22Rv1 (cell line): ENCODE results near the gene MTHFD1L.
A peak's percentile ranks its signal among the peaks of the same experiment; 100 is the strongest.

Source experiments
- H3K27ac ChIP-seq: fragments of 450-650 bp; 2 replicates; pipeline ENCODE4 v1.5.1; 2017
- ZFX ChIP-seq: fragments of 450-650 bp; IDR thresholded peaks from 2 replicates; pipeline ENCODE4 v1.6.1; 2017; ENCODE audit warnings: antibody characterized with exemption, borderline replicate concordance
- TF ChIP-seq, protein P1 (sequence below): fragments of 450-650 bp; IDR thresholded peaks from 2 replicates; pipeline ENCODE4 v1.5.1; 2017; ENCODE audit warnings: mild to moderate bottlenecking

MTHFD1L gene

DNA sequence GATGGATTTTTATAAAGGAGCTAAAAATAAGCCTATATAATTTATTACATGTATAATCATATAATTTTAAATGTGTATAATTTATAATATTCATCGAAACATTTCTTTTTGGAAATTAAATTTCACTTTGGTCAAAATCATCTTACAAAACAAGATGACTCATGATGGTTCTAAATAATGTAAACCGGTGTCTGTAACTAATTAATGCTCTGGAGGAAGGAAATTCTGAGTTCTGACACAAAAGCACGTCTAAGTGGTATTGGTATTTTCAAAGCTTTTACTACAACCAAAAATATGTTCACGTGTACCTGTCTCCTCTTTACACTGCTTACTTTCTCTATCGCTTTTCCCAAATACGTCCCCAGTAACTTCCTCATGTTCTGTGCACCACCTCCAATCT, 134.1 kb downstream of the MTHFD1L start:
- TF ChIP-seq ZFX = no peak
- TF ChIP-seq, protein P1, sequence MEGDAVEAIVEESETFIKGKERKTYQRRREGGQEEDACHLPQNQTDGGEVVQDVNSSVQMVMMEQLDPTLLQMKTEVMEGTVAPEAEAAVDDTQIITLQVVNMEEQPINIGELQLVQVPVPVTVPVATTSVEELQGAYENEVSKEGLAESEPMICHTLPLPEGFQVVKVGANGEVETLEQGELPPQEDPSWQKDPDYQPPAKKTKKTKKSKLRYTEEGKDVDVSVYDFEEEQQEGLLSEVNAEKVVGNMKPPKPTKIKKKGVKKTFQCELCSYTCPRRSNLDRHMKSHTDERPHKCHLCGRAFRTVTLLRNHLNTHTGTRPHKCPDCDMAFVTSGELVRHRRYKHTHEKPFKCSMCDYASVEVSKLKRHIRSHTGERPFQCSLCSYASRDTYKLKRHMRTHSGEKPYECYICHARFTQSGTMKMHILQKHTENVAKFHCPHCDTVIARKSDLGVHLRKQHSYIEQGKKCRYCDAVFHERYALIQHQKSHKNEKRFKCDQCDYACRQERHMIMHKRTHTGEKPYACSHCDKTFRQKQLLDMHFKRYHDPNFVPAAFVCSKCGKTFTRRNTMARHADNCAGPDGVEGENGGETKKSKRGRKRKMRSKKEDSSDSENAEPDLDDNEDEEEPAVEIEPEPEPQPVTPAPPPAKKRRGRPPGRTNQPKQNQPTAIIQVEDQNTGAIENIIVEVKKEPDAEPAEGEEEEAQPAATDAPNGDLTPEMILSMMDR = no peak
- H3K27ac ChIP-seq = no peak overlapping the region

DNA sequence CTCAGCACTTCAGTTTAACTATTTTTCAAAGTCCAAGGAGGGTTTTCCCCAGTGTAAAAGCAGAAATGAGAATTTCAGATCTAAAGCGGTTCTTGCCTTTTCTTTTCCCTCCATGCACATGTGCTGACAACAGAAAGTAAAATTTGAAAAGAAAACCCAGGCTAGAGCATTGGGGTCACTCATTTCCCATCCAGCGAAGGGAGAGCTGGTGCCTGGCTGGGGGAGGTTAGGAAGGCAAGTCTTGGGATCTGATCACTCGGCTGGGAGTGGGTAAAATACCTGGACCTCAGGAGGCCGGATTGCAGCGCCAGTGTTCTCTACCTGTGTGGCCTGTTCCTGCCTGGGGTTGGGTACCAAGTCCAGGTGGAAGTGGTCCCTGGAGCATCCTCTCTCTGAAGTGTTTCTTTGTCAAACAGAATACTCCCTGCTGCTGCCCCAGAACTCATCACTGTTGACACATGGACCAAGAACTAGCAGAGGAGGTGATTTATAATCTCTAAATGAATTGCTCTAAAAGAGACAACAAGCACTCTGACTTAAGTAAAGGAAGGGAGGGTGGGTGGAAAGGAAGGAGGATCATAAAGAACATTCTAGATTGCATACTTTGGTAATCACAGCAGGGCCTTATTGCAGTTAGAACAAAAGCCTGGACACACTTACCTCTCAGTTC, 136.0 kb downstream of the MTHFD1L start:
- TF ChIP-seq, protein P1 = no peak
- no peak for TF ChIP-seq ZFX
- H3K27ac ChIP-seq = no peak overlapping the region

DNA sequence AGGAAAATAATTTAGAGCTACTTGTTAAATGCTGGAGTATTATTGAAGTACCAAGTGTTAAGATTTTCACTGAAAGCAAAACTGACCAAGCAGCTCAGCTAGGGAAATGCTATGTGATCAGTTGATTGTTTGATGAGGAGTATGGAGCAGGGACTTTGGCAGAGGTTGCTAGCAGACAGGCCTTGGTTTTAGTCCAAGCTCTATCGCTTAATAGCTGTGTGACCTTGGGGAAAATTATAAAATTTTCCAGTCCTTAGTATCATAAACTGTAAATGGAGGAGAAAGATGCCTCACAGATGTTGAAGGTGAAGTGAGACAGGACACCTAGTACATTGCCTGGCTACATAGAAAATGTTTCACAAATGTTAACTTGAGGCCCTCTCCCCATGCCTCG, 136.6 kb downstream of the MTHFD1L start:
- no peak overlapping the region for H3K27ac ChIP-seq

DNA sequence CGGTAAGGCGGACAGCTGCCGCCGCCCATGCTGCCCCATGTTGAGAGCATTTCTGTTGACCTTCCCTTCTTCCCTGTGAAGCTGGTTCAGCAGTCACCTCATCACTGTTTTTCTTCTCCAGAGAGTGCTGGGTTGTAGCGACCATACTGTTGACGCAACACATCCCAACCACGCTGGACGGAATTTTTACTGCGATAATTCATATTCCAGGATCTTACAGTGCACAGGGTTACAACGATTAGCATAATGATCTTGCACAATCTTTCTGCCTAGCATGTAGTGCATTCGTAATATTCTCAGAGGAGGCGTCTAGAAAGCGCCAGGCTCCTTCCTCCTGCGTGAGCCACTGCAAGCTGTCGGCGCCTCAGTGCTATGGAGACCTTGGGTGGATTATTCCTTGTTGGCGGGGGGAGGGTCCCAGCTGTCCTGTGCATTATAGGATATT, 137.0 kb downstream of the MTHFD1L start:
- TF ChIP-seq, protein P1 = no peak
- TF ChIP-seq ZFX = no peak
- no peak overlapping the region for H3K27ac ChIP-seq

More for the DNA sequence above, 136.6 kb downstream of the MTHFD1L start:
- no peak for TF ChIP-seq ZFX
- TF ChIP-seq, protein P1 = no peak

DNA sequence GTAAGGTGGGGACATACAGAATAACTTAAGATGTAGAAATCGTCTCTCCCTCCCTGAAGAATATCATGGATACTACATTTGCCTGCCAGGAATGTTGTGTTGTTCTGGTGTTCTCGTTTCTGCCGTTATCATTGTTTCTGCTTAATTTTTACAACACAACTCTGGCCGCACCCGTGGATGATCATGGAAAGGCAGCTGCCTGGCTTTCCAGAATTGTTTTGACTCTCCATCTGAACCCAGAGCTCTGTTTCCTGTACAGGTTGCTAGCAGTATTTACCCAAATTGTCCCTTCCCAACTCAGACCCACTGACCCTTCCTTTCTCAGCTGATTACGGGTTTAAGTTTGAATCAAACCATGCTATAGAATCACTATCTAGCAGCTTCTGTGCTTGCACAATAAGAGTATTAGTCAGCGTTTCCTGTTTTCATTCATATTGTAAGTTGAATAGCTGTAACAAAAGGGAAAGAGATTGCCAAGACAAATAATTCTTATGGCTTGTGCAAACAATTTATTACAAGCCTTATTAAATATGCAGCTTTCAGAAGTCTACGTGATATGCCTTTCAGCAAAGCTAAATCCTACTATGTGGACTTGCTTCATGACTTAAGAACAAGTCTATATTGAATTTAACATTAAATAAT, 139.0 kb downstream of the MTHFD1L start:
- peak overlapping the region; percentile 36 for H3K27ac ChIP-seq
- TF ChIP-seq, protein P1 = no peak
- TF ChIP-seq ZFX = no peak

DNA sequence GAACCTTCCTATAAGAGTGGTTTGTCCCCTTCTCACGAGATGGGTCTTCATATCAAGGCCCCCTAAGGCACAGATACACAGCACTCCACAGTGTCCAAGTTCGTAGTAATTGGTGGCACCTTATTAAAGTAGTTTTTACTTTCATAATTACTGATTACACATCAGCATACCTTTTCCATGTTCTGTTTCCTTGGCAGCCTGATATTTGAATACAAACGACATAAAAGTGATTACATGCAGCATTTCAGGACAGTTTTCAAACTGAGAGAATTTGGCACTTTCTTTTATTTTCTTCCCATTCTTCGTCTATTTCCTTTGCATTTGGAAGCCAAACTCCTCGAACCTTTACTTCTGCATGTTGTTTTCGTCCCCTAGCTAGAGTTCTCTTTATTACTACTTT, 139.7 kb downstream of the MTHFD1L start:
- TF ChIP-seq, protein P1 = no peak
- no peak for TF ChIP-seq ZFX
- peak overlapping the region; percentile 36; the same call in 1 of the 2 replicates for H3K27ac ChIP-seq

DNA sequence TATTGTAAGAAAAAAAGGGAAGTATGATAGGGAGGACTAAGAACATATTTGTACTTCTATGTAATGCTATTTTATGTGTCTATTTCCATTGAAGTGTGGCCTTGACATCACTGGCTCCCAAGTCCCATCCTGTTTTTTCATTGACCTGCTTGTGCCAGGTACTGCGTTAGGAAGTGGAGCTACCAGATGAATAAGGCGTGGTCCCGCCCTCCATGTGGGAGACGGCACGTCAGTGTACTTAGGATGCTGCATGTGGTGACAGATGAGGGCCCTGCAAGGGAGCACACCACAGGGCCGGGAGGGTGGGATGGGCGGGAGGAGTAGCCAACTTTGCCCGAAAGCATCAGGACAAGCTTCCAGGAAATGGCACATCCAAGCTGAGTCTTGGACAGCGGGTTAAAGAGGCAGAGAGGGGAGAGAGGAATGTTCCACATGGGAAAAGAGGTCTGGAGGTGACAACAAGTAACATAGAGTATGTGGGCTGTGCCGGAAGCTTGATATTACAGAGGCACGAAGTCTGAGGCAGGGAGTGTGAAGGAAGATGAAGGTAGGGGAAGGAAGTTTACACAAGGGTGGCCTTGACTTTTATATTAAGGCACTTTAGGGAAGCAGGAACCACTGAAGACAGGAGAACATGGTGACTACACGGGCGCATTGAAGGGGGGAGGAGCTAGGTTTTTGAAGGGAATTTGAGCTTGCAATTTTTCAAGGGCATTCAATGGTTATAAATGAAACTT, 140.6 kb downstream of the MTHFD1L start:
- H3K27ac ChIP-seq = no peak overlapping the region
- TF ChIP-seq, protein P1 = no peak
- TF ChIP-seq ZFX = no peak
